HG03139 (cell line): ENCODE data around the gene NFATC4.
A peak's percentile ranks its signal among the peaks of the same experiment; 100 is the strongest.
"Not testable (repeated sequence)": the region's sequence is repeated elsewhere in the genome, so short reads cannot be mapped to it uniquely, and the experiment has no call there.

ENCODE experiments used
- ATAC-seq: cut with Tn5 transposase; IDR thresholded peaks from one replicate; pipeline ENCODE4 v1.9.1; 2021; ENCODE audit not compliant: unreplicated experiment

NFATC4 gene

GRCh38 chr14:24366721-24367513 lies 1.1 kb upstream of the NFATC4 start:
- peak; percentile 41 for ATAC-seq

DNA sequence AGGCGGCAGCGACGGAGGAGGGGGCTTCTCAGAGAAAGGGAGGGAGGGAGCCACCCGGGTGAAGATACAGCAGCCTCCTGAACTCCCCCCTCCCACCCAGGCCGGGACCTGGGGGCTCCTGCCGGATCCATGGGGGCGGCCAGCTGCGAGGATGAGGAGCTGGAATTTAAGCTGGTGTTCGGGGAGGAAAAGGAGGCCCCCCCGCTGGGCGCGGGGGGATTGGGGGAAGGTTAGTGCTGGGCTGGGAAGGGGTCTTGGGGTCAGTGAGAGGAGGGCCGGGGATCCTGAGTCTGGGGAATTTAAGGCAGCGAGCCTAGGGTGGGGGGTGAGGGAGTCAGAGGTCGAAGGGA lies 203 bp downstream of the NFATC4 start:
- no peak for ATAC-seq

DNA sequence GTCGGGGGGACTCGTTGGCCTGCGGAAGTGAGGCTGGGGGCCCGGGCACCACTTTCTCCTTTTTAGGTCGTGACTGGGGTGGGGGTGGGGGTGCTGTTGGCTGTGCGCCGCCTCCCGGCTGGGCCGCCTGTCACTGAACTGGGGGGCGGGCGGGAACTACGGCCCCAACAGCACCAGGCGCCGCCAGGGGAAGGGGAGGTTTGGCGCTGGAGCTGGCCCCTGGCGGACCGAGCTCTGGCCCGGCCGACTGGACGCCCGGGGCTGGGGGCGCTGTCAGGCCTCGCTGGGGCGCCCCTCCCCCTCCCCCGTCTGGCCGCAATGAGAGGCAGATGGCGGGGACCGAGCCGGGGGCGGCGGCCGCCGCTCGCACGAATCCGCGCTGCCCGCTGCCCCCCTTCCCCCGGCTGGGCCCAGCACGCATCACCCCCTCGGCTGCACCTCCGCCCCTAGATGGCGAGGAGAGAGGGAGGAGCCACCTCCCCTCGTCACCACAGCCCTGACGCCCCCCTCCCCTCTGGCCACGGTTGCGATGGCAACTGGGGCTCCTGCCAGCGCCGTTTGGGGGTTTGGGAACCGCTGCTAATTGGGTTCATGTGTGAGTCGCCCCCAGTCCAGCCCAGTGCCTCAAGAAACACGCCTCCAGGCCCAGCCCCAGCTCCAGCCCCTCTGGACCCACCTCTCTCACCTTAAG lies 723 bp downstream of the NFATC4 start:
- no peak for ATAC-seq

DNA sequence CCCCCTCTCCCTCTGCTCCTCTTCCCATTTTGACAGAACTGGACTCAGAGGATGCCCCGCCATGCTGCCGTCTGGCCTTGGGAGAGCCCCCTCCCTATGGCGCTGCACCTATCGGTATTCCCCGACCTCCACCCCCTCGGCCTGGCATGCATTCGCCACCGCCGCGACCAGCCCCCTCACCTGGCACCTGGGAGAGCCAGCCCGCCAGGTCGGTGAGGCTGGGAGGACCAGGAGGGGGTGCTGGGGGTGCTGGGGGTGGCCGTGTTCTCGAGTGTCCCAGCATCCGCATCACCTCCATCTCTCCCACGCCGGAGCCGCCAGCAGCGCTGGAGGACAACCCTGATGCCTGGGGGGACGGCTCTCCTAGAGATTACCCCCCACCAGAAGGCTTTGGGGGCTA lies 1.5 kb downstream of the NFATC4 start:
- no peak for ATAC-seq

DNA sequence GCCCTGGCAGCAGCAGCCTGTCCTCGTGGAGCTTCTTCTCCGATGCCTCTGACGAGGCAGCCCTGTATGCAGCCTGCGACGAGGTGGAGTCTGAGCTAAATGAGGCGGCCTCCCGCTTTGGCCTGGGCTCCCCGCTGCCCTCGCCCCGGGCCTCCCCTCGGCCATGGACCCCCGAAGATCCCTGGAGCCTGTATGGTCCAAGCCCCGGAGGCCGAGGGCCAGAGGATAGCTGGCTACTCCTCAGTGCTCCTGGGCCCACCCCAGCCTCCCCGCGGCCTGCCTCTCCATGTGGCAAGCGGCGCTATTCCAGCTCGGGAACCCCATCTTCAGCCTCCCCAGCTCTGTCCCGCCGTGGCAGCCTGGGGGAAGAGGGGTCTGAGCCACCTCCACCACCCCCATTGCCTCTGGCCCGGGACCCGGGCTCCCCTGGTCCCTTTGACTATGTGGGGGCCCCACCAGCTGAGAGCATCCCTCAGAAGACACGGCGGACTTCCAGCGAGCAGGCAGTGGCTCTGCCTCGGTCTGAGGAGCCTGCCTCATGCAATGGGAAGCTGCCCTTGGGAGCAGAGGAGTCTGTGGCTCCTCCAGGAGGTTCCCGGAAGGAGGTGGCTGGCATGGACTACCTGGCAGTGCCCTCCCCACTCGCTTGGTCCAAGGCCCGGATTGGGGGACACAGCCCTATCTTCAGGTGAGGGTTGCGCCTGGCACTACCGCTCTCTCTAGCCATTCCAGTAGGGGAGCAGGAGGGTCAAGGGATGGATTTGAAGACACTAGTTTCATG lies 2.1 kb downstream of the NFATC4 start:
- no peak for ATAC-seq

DNA sequence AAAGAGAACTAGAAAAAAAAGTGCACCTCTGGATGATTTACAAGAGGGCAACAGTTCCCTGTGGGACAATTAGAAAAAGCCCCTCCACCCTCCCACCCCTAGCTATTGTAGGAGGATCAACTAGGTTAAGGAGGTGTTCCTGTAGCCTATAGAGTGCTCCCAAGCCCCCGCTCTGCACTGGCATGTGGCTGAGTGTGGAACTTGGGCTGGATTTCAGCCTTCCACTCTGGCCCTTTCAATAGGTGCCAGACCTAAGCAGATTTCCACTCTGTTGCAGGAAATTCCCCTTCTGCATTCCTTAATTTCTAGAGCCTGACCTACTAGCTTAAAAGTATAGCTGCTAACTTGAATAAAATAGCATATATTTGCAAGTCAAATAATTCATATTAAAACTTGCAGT lies 2.8 kb downstream of the NFATC4 start:
- ATAC-seq: no peak

DNA sequence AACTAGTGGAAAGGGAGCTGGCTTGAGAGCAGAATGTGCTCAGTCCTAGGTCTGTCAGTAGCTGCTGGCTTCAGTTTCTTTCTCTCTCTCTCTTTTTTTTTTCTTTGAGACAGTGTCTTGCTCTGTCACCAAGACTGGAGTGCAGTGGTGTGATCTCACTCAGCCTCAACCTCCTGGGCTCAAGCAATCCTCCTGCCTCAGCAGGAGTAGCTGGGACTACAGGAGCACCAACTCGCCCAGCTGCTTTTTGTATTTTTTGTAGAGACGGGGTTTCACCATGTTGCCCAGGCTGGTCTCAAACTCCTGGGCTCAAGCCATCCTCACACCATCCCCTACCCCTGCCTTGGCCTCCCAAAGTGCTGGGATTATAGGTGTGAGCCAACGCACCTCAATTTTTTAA lies 3.6 kb downstream of the NFATC4 start:
- not testable (repeated sequence) for ATAC-seq

- no peak for ATAC-seq
These were observed 4.9 kb downstream of the NFATC4 start for GRCh38 chr14:24372701-24373416.

- no peak for ATAC-seq
These were observed 8.6 kb downstream of the NFATC4 start for GRCh38 chr14:24376448-24377070.

- ATAC-seq: no peak
These were observed 9.1 kb downstream of the NFATC4 start for GRCh38 chr14:24377126-24377525.

DNA sequence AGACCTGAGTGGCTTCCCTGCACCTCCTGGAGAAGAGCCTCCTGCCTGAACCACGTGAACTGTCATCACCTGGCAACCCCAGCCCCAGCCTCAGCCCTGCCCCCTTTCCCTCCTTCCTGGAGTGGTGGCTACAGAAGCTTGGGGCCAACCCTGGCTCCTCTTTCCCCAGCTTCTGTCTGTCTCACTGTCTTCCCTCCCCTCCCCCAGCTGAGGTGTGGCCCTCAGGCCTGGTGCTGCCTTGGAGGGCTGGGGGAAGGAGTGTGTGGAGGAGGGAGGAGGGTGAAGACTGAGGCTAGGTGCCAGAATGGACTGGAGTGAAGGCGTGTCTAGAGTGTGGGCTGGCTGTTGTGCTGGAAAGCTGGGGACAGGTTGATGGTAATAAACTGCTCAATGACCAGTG lies 9.7 kb downstream of the NFATC4 start:
- no peak for ATAC-seq

DNA sequence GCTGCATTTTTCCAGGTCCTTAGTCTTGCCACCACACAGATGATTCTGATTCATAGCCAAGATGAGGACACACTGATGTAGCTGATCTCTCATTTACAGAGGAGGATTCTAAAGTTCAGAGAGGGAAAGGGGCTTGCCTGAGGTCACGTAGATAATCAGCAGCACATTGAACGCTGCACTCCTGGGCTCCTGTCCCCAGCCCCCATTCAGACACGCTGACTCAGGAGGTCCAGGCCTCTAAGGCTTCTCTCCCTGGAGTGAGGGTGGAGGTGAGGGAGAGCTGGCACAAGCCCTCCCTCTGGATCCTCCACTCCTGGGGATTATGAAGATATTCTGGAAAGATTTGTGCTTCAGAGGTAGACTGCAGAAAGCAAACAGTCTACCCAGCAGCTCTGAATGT lies 10.3 kb downstream of the NFATC4 start:
- ATAC-seq: no peak

GRCh38 chr14:24378981-24379906 lies 11.3 kb downstream of the NFATC4 start:
- no peak for ATAC-seq

GRCh38 chr14:24379907-24380730 lies 12.1 kb downstream of the NFATC4 start:
- ATAC-seq: no peak

DNA sequence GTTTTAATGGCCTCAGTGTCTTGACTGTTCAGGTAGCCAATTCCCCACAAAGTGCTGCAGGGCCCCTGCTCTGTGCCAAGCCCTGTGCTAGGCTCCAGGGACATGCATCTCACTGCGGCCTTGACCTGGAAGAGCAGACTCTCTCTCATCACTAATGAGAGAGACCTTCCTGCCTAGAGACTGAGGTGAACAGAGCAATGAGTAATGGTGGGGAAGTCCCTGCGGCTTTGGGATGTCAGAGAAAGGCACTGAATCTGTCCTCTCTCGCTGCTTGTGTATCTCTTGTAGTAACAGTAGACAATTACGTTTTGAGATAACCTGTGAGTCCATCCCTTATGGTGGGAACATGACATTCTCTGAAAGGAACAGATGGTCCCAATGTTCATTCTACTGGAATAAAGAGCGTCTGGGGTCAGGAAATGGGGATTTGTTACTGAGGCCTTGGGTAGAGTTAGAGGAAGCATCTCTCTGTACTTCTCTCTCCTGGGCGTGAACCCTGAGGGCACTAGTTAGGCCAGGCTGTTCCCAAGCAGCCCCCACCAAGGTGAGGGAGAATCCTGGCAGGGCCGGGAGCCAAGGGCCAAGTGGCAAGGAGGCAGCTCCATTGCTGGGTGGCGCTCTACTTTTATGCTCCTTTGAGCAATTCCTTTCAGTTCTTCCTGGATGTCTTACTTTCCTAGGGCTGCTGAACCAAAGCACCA lies 13.5 kb downstream of the NFATC4 start:
- no peak for ATAC-seq

- no peak for ATAC-seq
These were observed 14.0 kb downstream of the NFATC4 start for GRCh38 chr14:24382064-24382371.

GRCh38 chr14:24384169-24384568 lies 16.2 kb downstream of the NFATC4 start:
- ATAC-seq: no peak

GRCh38 chr14:24385524-24385923 lies 17.5 kb downstream of the NFATC4 start:
- no peak for ATAC-seq

DNA sequence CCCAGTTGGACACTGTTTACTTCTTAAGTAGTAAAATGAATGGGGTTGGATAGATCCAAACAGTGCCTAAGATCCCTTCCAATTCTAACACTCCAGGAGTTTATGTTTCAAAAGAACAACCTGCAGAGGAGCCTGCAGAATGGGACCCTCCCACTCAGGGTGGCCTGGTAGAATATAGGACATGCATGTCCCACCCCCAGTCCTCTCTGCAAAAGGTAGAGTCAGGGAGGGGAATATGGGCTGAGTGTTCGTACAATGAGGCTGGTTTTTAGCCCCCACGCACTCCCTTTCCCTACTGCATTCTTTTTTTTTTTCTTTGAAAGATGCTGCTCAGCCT lies 19.0 kb downstream of the NFATC4 start:
- ATAC-seq: no peak
